Measurements from ENCODE around the gene SLC25A3.
A peak's percentile ranks its signal among the peaks of the same experiment; 100 is the strongest.
"Not testable (repeated sequence)": the region's sequence is repeated elsewhere in the genome, so short reads cannot be mapped to it uniquely, and the experiment has no call there.

The SLC25A3 gene

GRCh38 chr12:98595243-98595988 is 1.9 kb downstream of the SLC25A3 start:
- DNase-seq: no peak

- not testable (repeated sequence) for DNase-seq
Observed at GRCh38 chr12:98597313-98597712, 3.8 kb downstream of the SLC25A3 start.

GRCh38 chr12:98601924-98602323 is 8.4 kb downstream of the SLC25A3 start:
- DNase-seq: no peak

GRCh38 chr12:98606359-98606988 is 13.0 kb downstream of the SLC25A3 start:
- DNase-seq: no peak

- DNase-seq: no peak
Observed at GRCh38 chr12:98610596-98610995, 17.1 kb downstream of the SLC25A3 start.

GRCh38 chr12:98612696-98613334 is 19.3 kb downstream of the SLC25A3 start:
- DNase-seq: no peak

GRCh38 chr12:98618952-98619351 is 25.5 kb downstream of the SLC25A3 start:
- DNase-seq: no peak

- DNase-seq: peak; percentile 24 to 98 (median 73)
Observed at GRCh38 chr12:98635657-98636323, 42.3 kb downstream of the SLC25A3 start.

GRCh38 chr12:98637068-98637467 is 43.6 kb downstream of the SLC25A3 start:
- DNase-seq: no peak

GRCh38 chr12:98638009-98638408 is 44.5 kb downstream of the SLC25A3 start:
- DNase-seq: no peak

GRCh38 chr12:98639491-98639890 is 46.0 kb downstream of the SLC25A3 start:
- DNase-seq: peak in 1 of 3 experiments; percentile 16

- DNase-seq: not testable (repeated sequence)
Observed at GRCh38 chr12:98642801-98643200, 49.3 kb downstream of the SLC25A3 start.

GRCh38 chr12:98644433-98644711 is 50.9 kb downstream of the SLC25A3 start:
- peak in 2 of 3 experiments; percentile 88 to 90 for DNase-seq

- peak; percentile 98 to 99 (median 98) for DNase-seq
Observed at GRCh38 chr12:98644712-98645571, 51.5 kb downstream of the SLC25A3 start, which contains the start of the genes APAF1 and IKBIP. APAF1 (plus strand) TSS chr12:98645290; CDS start chr12:98648360, 3,070 bp downstream. IKBIP (minus strand) TSS chr12:98644788; CDS start chr12:98644701, 87 bp downstream.

GRCh38 chr12:98645572-98646067 is 52.1 kb downstream of the SLC25A3 start:
- peak; percentile 41 to 64 (median 63) for DNase-seq

GRCh38 chr12:98646294-98647090 is 53.0 kb downstream of the SLC25A3 start:
- DNase-seq: peak; percentile 12 to 50 (median 36)

GRCh38 chr12:98651328-98651727 is 57.8 kb downstream of the SLC25A3 start:
- no peak for DNase-seq

- peak; percentile 27 to 80 (median 61) for DNase-seq
Observed at GRCh38 chr12:98653866-98654493, 60.5 kb downstream of the SLC25A3 start.

Measured in NCI-H1417 (cell line).